Type B pancreatic cell (in vitro differentiated cells): Measurements from ENCODE around the gene PNPLA8. TPM values are rescaled to one million over a fixed set of nuclear protein-coding genes. Genes with fewer than 3 reads are reported as not detected.

Experiments
- DNase-seq: peaks from one replicate; pipeline ENCODE4 v3.0.0; 2021; ENCODE audit warnings: mixed read lengths; ENCODE audit not compliant: unreplicated experiment; ENCODE audit errors: extremely low spot score
- H3K27ac Mint-ChIP-seq: 2 replicates; pipeline ENCODE4 v1.8.0; 2021; ENCODE audit warnings: mild to moderate bottlenecking, mixed read lengths
- H3K27me3 Mint-ChIP-seq: 2 replicates; pipeline ENCODE4 v1.8.0; 2021; ENCODE audit warnings: mixed read lengths
- H3K36me3 Mint-ChIP-seq: 2 replicates; pipeline ENCODE4 v1.8.0; 2021; ENCODE audit warnings: mixed read lengths
- H3K4me1 Mint-ChIP-seq: one replicate; pipeline ENCODE4 v1.8.0; 2021; ENCODE audit warnings: mixed read lengths; ENCODE audit not compliant: unreplicated experiment
- H3K4me3 Mint-ChIP-seq: 2 replicates; pipeline ENCODE4 v1.8.0; 2021; ENCODE audit warnings: mild to moderate bottlenecking, mixed read lengths
- H3K9me3 Mint-ChIP-seq: 2 replicates; pipeline ENCODE4 v1.8.0; 2021; ENCODE audit warnings: mixed read lengths
- total RNA-seq: library from RNA; stranded (reverse); gene quantifications from 2 replicates; pipeline ENCODE4 v1.2.1, GENCODE V29; 2021; ENCODE audit warnings: low replicate concordance
- TF ChIP-seq, protein P1 (sequence below): fragments of 200-600 bp; sonication (generic); conservative IDR thresholded peaks from 2 replicates; pipeline ENCODE4 v1.5.0; 2021; ENCODE audit warnings: antibody characterized with exemption, mild to moderate bottlenecking

The PNPLA8 gene
- total RNA-seq, 1 donor from 2014 or later = 17.1 TPM

GRCh38 chr7:108423089-108423989, 102.6 kb downstream of the PNPLA8 start:
- Mint-ChIP-seq H3K9me3 (no peaks in the 10 kb centered on the region), H3K36me3 (peaks cover 4% of the 10 kb centered on the region), H3K4me1 (peaks cover 18% of the 10 kb centered on the region), H3K27me3 (no peaks in the 10 kb centered on the region), H3K4me3 (no peak overlapping the region), H3K27ac (no peak overlapping the region)
- TF ChIP-seq, protein P1, sequence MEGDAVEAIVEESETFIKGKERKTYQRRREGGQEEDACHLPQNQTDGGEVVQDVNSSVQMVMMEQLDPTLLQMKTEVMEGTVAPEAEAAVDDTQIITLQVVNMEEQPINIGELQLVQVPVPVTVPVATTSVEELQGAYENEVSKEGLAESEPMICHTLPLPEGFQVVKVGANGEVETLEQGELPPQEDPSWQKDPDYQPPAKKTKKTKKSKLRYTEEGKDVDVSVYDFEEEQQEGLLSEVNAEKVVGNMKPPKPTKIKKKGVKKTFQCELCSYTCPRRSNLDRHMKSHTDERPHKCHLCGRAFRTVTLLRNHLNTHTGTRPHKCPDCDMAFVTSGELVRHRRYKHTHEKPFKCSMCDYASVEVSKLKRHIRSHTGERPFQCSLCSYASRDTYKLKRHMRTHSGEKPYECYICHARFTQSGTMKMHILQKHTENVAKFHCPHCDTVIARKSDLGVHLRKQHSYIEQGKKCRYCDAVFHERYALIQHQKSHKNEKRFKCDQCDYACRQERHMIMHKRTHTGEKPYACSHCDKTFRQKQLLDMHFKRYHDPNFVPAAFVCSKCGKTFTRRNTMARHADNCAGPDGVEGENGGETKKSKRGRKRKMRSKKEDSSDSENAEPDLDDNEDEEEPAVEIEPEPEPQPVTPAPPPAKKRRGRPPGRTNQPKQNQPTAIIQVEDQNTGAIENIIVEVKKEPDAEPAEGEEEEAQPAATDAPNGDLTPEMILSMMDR = no peak
- DNase-seq = no peak

DNA sequence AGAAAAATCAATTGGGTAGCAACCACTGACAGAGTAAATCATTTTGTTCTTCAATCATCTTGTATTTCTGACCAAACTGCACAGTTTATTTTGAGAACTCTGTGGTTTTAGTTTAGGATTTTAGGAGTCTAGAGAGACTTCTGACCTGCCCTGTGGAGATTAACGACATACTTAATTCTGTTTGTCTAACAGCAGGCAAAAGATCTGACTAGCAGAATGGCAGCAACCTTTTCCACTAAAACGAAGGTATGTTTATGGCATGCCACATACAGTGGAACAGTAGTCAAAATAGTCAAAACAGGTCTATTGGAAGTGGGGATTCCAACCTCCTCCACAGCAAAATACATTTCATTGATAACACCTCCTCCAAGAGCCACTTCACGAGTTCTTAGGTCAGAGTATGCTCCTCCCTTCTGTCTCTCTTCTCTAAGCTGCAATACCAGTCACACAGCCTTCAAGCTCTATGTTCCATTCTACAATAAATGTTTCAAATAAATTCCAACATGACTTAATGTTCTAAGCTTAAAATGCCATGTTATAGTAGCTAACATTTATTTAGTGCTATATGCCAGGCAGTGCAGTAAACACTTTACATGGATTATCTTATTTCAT, 104.1 kb downstream of the PNPLA8 start:
- no peaks in the 10 kb centered on the region for H3K9me3 Mint-ChIP-seq
- TF ChIP-seq, protein P1 = no peak
- DNase-seq = no peak
- H3K27ac Mint-ChIP-seq = no peak overlapping the region
- H3K36me3 Mint-ChIP-seq = peaks cover 4% of the 10 kb centered on the region
- no peaks in the 10 kb centered on the region for H3K27me3 Mint-ChIP-seq
- no peak overlapping the region for H3K4me3 Mint-ChIP-seq
- peaks cover 18% of the 10 kb centered on the region for H3K4me1 Mint-ChIP-seq

Other genes starting within 250 kb of the PNPLA8 start
- gene NRCAM, start 69.7 kb downstream of the PNPLA8 start, total RNA-seq = 34.4 and 41.0 TPM in 2 replicates
- 19.0 and 24.0 TPM in 2 replicates for gene THAP5, start 43.6 kb upstream of the PNPLA8 start, total RNA-seq
- gene DNAJB9, start 43.7 kb upstream of the PNPLA8 start, total RNA-seq = 16.9 and 21.5 TPM in 2 replicates